Activated CD4-positive, alpha-beta T cell treated with anti-CD3 and anti-CD28 coated beads for 48 hours (primary cell): ENCODE results near the gene CHN1.

Experiments
- DNase-seq: peaks from one replicate; pipeline ENCODE4 v3.0.0-alpha.2; 2020

Gene CHN1

GRCh38 chr2:174759381-174760065 is 245.7 kb downstream of the CHN1 start:
- DNase-seq = no peak

GRCh38 chr2:174756743-174757142 is 248.4 kb downstream of the CHN1 start:
- DNase-seq = no peak

- DNase-seq = peak; percentile 13
Measured at GRCh38 chr2:174753038-174753633, 252.0 kb downstream of the CHN1 start.

- peak; percentile 21 for DNase-seq
Measured at GRCh38 chr2:174752403-174753037, 252.7 kb downstream of the CHN1 start.

- DNase-seq = peak; percentile 48
Measured at GRCh38 chr2:174750923-174751441, 254.2 kb downstream of the CHN1 start.

GRCh38 chr2:174749793-174750192 is 255.4 kb downstream of the CHN1 start:
- no peak for DNase-seq

- DNase-seq = peak; percentile 82
Measured at GRCh38 chr2:174748948-174749347, 256.2 kb downstream of the CHN1 start.
